ENCODE results near the gene TSNAXIP1. TPM values are rescaled to one million over a fixed set of nuclear protein-coding genes. Genes with fewer than 3 reads are reported as not detected.
A peak's percentile ranks its signal among the peaks of the same experiment; 100 is the strongest.
"Not testable (repeated sequence)": the region's sequence is repeated elsewhere in the genome, so short reads cannot be mapped to it uniquely, and the experiment has no call there.

The TSNAXIP1 gene
- total RNA-seq, 1 donor from 2014 or later, result 4.8 TPM

GRCh38 chr16:67833415-67834241, 26.9 kb downstream of the TSNAXIP1 start:
- peak; percentile 75 for DNase-seq (ENCODE audit: low read depth)

- no peak for DNase-seq (ENCODE audit: low read depth)
These were observed 27.5 kb downstream of the TSNAXIP1 start for GRCh38 chr16:67834242-67834614.

- not testable (repeated sequence) for DNase-seq (ENCODE audit: low read depth)
These were observed 30.5 kb downstream of the TSNAXIP1 start for GRCh38 chr16:67837190-67837589.

- no peak for DNase-seq (ENCODE audit: low read depth)
These were observed 31.1 kb downstream of the TSNAXIP1 start for GRCh38 chr16:67837811-67838210.

- no peak for DNase-seq (ENCODE audit: low read depth)
These were observed 34.6 kb downstream of the TSNAXIP1 start for GRCh38 chr16:67841198-67841815.

GRCh38 chr16:67841816-67842508, 35.3 kb downstream of the TSNAXIP1 start, which contains the start of gene THAP11:
THAP11 (plus strand) TSS chr16:67842320; CDS start chr16:67842555, 235 bp downstream.
- peak; percentile 82 for DNase-seq (ENCODE audit: low read depth)

GRCh38 chr16:67842509-67843342, 36.0 kb downstream of the TSNAXIP1 start:
- DNase-seq (ENCODE audit: low read depth), result no peak

- no peak for DNase-seq (ENCODE audit: low read depth)
These were observed 36.7 kb downstream of the TSNAXIP1 start for GRCh38 chr16:67843343-67843765.

- DNase-seq (ENCODE audit: low read depth), result peak; percentile 46
These were observed 37.8 kb downstream of the TSNAXIP1 start for GRCh38 chr16:67844497-67844896.

- no peak for DNase-seq (ENCODE audit: low read depth)
These were observed 38.8 kb downstream of the TSNAXIP1 start for GRCh38 chr16:67845291-67846062.

- no peak for DNase-seq (ENCODE audit: low read depth)
These were observed 39.3 kb downstream of the TSNAXIP1 start for GRCh38 chr16:67846063-67846319.

- peak; percentile 72 for DNase-seq (ENCODE audit: low read depth)
These were observed 39.8 kb downstream of the TSNAXIP1 start, which contains the start of gene NUTF2 for GRCh38 chr16:67846320-67847063. NUTF2 (plus strand) TSS chr16:67846933; CDS start chr16:67865131, 18,198 bp downstream.

- peak; percentile 75 for DNase-seq (ENCODE audit: low read depth)
These were observed 40.6 kb downstream of the TSNAXIP1 start, which contains the start of gene CENPT for GRCh38 chr16:67847064-67847861. CENPT (minus strand) TSS chr16:67847693; CDS start chr16:67833859, 13,834 bp downstream.

- no peak for DNase-seq (ENCODE audit: low read depth)
These were observed 41.4 kb downstream of the TSNAXIP1 start for GRCh38 chr16:67848118-67848517.

GRCh38 chr16:67853670-67854069, 47.0 kb downstream of the TSNAXIP1 start:
- DNase-seq (ENCODE audit: low read depth), result no peak

- DNase-seq (ENCODE audit: low read depth), result no peak
These were observed 49.1 kb downstream of the TSNAXIP1 start for GRCh38 chr16:67855789-67856188.

- no peak for DNase-seq (ENCODE audit: low read depth)
These were observed 50.3 kb downstream of the TSNAXIP1 start for GRCh38 chr16:67856927-67857546.

GRCh38 chr16:67857547-67858233, 51.0 kb downstream of the TSNAXIP1 start:
- peak; percentile 99 for DNase-seq (ENCODE audit: low read depth)

Data from renal cortical epithelial cell (primary cell).